ENCODE data around the gene IKZF3. TPM values are rescaled to one million over a fixed set of nuclear protein-coding genes. Genes with fewer than 3 reads are reported as not detected.

The IKZF3 gene
- total and polyA plus RNA-seq, 8 donors: 0.56 to 5.4 (median 1.1) TPM; not detected in 1

- peak; percentile 9 to 61 (median 55) for TF ChIP-seq POLR2AphosphoS5 (IDR thresholded peaks at IDR 0.05)
- no peak for TF ChIP-seq EP300 (IDR thresholded peaks at IDR 0.05)
- TF ChIP-seq POLR2A (IDR thresholded peaks at IDR 0.05): peak in 2 of 4 donors; percentile 48 to 76
- TF ChIP-seq CTCF (IDR thresholded peaks at IDR 0.05): no peak
- H3K9me3 ChIP-seq: no peaks in the 10 kb centered on the region
- H3K4me3 ChIP-seq: peak within 1 kb of the TSS; percentile 42 to 62 (median 50)
- 8 to 17% (median 10%) methylated on average over 24 to 34 of the region's 34 CpGs for WGBS, 5 donors
- H3K4me1 ChIP-seq: peaks cover 33 to 64% (median 55%) of the 10 kb centered on the region in 4 donors
- H3K36me3 ChIP-seq: peaks cover 0 to 10% (median 9%) of the 10 kb centered on the region in 4 donors
- peak; percentile 90 to 94 for DNase-seq
- H3K27me3 ChIP-seq: peaks cover 0 to 70% (median 44%) of the 10 kb centered on the region in 3 donors
- peak within 1 kb of the TSS; percentile 84 to 93 (median 88) for H3K27ac ChIP-seq
- intact Hi-C loops (cut with DNase I; ENCODE audit: low total_unique reads): no loop called here
Observed at GRCh38 chr17:39737760-39738567, 126.1 kb downstream of the IKZF3 start, which contains the start of gene GRB7. Gene GRB7 (plus strand): TSS chr17:39737938. CDS start chr17:39742302, 4,364 bp downstream.

- Histone ChIP-seq H3K36me3 (peaks cover 0 to 3% (median 2%) of the 10 kb centered on the region in 4 donors), H3K4me1 (peaks cover 33 to 58% (median 55%) of the 10 kb centered on the region in 4 donors), H3K9me3 (no peaks in the 10 kb centered on the region), H3K27me3 (peaks cover 0 to 63% (median 40%) of the 10 kb centered on the region in 3 donors), H3K4me3 (peak overlapping the region; percentile 42 to 62 (median 50)), H3K27ac (peak overlapping the region; percentile 84 to 93 (median 88))
- intact Hi-C loops (cut with DNase I; ENCODE audit: low total_unique reads): no loop called here
- TF ChIP-seq CTCF (IDR thresholded peaks at IDR 0.05) (no peak), POLR2A (IDR thresholded peaks at IDR 0.05) (no peak), POLR2AphosphoS5 (IDR thresholded peaks at IDR 0.05) (no peak), EP300 (IDR thresholded peaks at IDR 0.05) (no peak)
- peak in 1 of 2 donors; percentile 68 for DNase-seq
- WGBS, 5 donors: 28 to 36% (median 30%) methylated on average over 10 to 13 of the region's 13 CpGs
Observed at GRCh38 chr17:39737206-39737759, 126.8 kb downstream of the IKZF3 start.

- Histone ChIP-seq H3K4me3 (peak overlapping the region in 2 of 4 donors; percentile 45 to 62), H3K9me3 (no peaks in the 10 kb centered on the region), H3K27ac (peak overlapping the region; percentile 84 to 93 (median 88)), H3K27me3 (peaks cover 0 to 56% (median 40%) of the 10 kb centered on the region in 3 donors), H3K36me3 (no peaks in the 10 kb centered on the region), H3K4me1 (peaks cover 33 to 56% (median 53%) of the 10 kb centered on the region in 4 donors)
- intact Hi-C loops (cut with DNase I; ENCODE audit: low total_unique reads): no loop called here
- no peak for TF ChIP-seq CTCF (IDR thresholded peaks at IDR 0.05)
- no peak for TF ChIP-seq POLR2A (IDR thresholded peaks at IDR 0.05)
- TF ChIP-seq EP300 (IDR thresholded peaks at IDR 0.05): no peak
- TF ChIP-seq POLR2AphosphoS5 (IDR thresholded peaks at IDR 0.05): no peak
- 38 to 59% (median 43%) methylated on average over 10 of the region's 10 CpGs for WGBS, 5 donors
- no peak for DNase-seq
Observed at GRCh38 chr17:39736319-39737165, 127.6 kb downstream of the IKZF3 start.

- Histone ChIP-seq H3K27me3 (peaks cover 0 to 49% (median 37%) of the 10 kb centered on the region in 3 donors), H3K27ac (peak overlapping the region in 3 of 5 donors; percentile 32 to 93 (median 88)), H3K4me1 (peaks cover 31 to 51% (median 49%) of the 10 kb centered on the region in 4 donors), H3K9me3 (no peaks in the 10 kb centered on the region), H3K36me3 (no peaks in the 10 kb centered on the region), H3K4me3 (no peak overlapping the region)
- intact Hi-C loops (cut with DNase I; ENCODE audit: low total_unique reads): no loop called here
- TF ChIP-seq EP300 (IDR thresholded peaks at IDR 0.05) (no peak), POLR2A (IDR thresholded peaks at IDR 0.05) (no peak), CTCF (IDR thresholded peaks at IDR 0.05) (no peak), POLR2AphosphoS5 (IDR thresholded peaks at IDR 0.05) (no peak)
- WGBS, 5 donors: 48 to 53% (median 50%) methylated on average over 2 of the region's 2 CpGs
- no peak for DNase-seq
Observed at GRCh38 chr17:39735882-39736281, 128.2 kb downstream of the IKZF3 start.

Data from stomach (tissue), 9 donors.